Psoas muscle (tissue), 8 donors: ENCODE results near the gene GOSR2. TPM values are rescaled to one million over a fixed set of nuclear protein-coding genes. Genes with fewer than 3 reads are reported as not detected.

Experiments used
- ATAC-seq, 4 donors: fragments of 200-7000 bp; cut with Tn5 transposase; one replicate each; pipeline ENCODE4 v1.9.1; 2020; ENCODE audit warnings: moderate library complexity in 3 of 4, mild to moderate bottlenecking in 2 of 4
- DNase-seq, 2 donors: peaks; one replicate each; pipeline ENCODE4 v3.0.0-alpha.2; 2020
- H3K27ac ChIP-seq: fragments of 200-600 bp; one replicate; pipeline ENCODE4 v1.8.0; 2022
- H3K27me3 ChIP-seq, 3 donors: fragments of 200-600 bp in 1 of 3; one replicate each; pipeline versions ENCODE4 v1.6.1 to v1.8.0; 2013 to 2022; ENCODE audit warnings: low read length in 2 of 3, mild to moderate bottlenecking in 2 of 3, moderate library complexity in 1 of 3; ENCODE audit not compliant: insufficient read depth in 3 of 3
- H3K36me3 ChIP-seq, 2 donors: fragments of 200-600 bp in 1 of 2; one replicate each; pipeline versions ENCODE4 v1.6.1 to v1.8.0; 2013 to 2022; ENCODE audit warnings: low read depth in 1 of 2, mild to moderate bottlenecking in 1 of 2, moderate library complexity in 1 of 2; ENCODE audit not compliant: insufficient read depth in 1 of 2
- H3K4me1 ChIP-seq: fragments of 200-600 bp; one replicate; pipeline ENCODE4 v1.8.0; 2022
- H3K4me3 ChIP-seq: fragments of 200-600 bp; one replicate; pipeline ENCODE4 v1.8.0; 2022; ENCODE audit warnings: mild to moderate bottlenecking
- H3K9me3 ChIP-seq: fragments of 200-600 bp; one replicate; pipeline ENCODE4 v1.8.0; 2022
- CTCF ChIP-seq: fragments of 200-600 bp; IDR thresholded peaks from one replicate; pipeline ENCODE4 v1.8.0; 2022; ENCODE audit warnings: antibody characterized with exemption
- WGBS, 3 donors: extraction: QIAGEN DNeasy Blood & Tissue Kit; methylation state at CpG; one replicate each; pipeline versions ENCODE4 v1.1.6 to v1.1.7; 2013; 5-methylcytosine and 5-hydroxymethylcytosine counted together
- intact Hi-C, 2 donors: fragments of 100-400 bp; cut with DNase I; formaldehyde crosslinking; loops; one replicate each; pipeline versions ENCODE4 v1.11.0 to v1.14.2; 2022
- polyA plus RNA-seq, 3 donors: library from polyadenylated mRNA; stranded (reverse); fragments of 200-250 nt; gene quantifications; one replicate each; pipeline ENCODE4 v1.2.3, GENCODE V29; 2013
- total RNA-seq, 4 donors: library from RNA; stranded (reverse); fragmentation: NEBNext Ultra II Directional in 2 of 4; extraction: Animal tissue kit (Norgen Biotek cat#: 25700) in 2 of 4; gene quantifications; one replicate each; pipeline versions ENCODE4 v1.2.1 to v1.2.4, GENCODE V29; 2021 to 2023
- donor health status: healthy with polysubstance abuse.
- donor health status: DM: no; HTN: no; CAD: no; lungs with moderate emphysema.
- donor health status: Bipolar disorder and iron deficiency.
- donor health status: healthy.
- donor health status: DM: yes; HTN: yes; CAD: no.
- donor health status: DM: no; HTN: no; CAD: no.
- donor health status: DM: no; HTN: no; CAD: no.
- donor health status: DM: yes; HTN: yes; CAD: no.

The GOSR2 gene
- total and polyA plus RNA-seq, 7 donors = 26.4 to 56.9 (median 44.9) TPM

- 11 to 16% (median 13%) methylated on average over 36 of the region's 36 CpGs for WGBS, 3 donors
- peaks cover 0 to 42% (median 9%) of the 10 kb centered on the region in 3 donors for H3K27me3 ChIP-seq
- H3K9me3 ChIP-seq = no peaks in the 10 kb centered on the region
- TF ChIP-seq CTCF = no peak
- no peak for DNase-seq
- no peaks in the 10 kb centered on the region for H3K36me3 ChIP-seq
- peak in 1 of 4 donors; percentile 13 for ATAC-seq
- H3K27ac ChIP-seq = no peak overlapping the region
- H3K4me3 ChIP-seq = peak overlapping the region; percentile 77
- H3K4me1 ChIP-seq = peaks cover 16% of the 10 kb centered on the region
- intact Hi-C loops = no loop called here
Measured at GRCh38 chr17:46977750-46978488, 55.0 kb downstream of the GOSR2 start.

GRCh38 chr17:46978489-46979146 lies 55.7 kb downstream of the GOSR2 start:
- ATAC-seq (peak; percentile 21 to 55 (median 34)), DNase-seq (no peak)
- H3K4me3 ChIP-seq = peak overlapping the region; percentile 77
- no peaks in the 10 kb centered on the region for H3K36me3 ChIP-seq
- peaks cover 16% of the 10 kb centered on the region for H3K4me1 ChIP-seq
- 0 to 1% (median 1%) methylated on average over 48 to 83 of the region's 83 CpGs for WGBS, 3 donors
- H3K27ac ChIP-seq = no peak overlapping the region
- intact Hi-C loops = no loop called here
- no peaks in the 10 kb centered on the region for H3K9me3 ChIP-seq
- TF ChIP-seq CTCF = no peak
- peaks cover 0 to 42% (median 9%) of the 10 kb centered on the region in 3 donors for H3K27me3 ChIP-seq

GRCh38 chr17:46979147-46979863 lies 56.3 kb downstream of the GOSR2 start, which contains the start of gene RPRML:
Gene RPRML (minus strand): TSS chr17:46979253. CDS start chr17:46979007, 246 bp downstream.
- ATAC-seq (peak; percentile 54 to 66 (median 60)), DNase-seq (peak; percentile 30 to 66)

GRCh38 chr17:46982577-46982976 lies 59.6 kb downstream of the GOSR2 start:
- WGBS, 3 donors = 92 to 95% (median 94%) methylated on average over 6 of the region's 6 CpGs
- no peak for TF ChIP-seq CTCF
- DNase-seq = no peak
- Histone ChIP-seq H3K36me3 (no peaks in the 10 kb centered on the region), H3K4me1 (peaks cover 23% of the 10 kb centered on the region), H3K27ac (no peak overlapping the region), H3K4me3 (no peak overlapping the region), H3K9me3 (no peaks in the 10 kb centered on the region), H3K27me3 (peaks cover 0 to 33% (median 4%) of the 10 kb centered on the region in 3 donors)
- intact Hi-C loops = no loop called here
- ATAC-seq = no peak

More at GRCh38 chr17:46979147-46979863, 56.3 kb downstream of the GOSR2 start, which contains the start of gene RPRML:
- intact Hi-C loops = no loop called here
- WGBS, 3 donors = 0 to 2% (median 1%) methylated on average over 35 to 57 of the region's 57 CpGs
- Histone ChIP-seq H3K4me3 (peak within 1 kb of the TSS; percentile 77), H3K9me3 (no peaks in the 10 kb centered on the region), H3K4me1 (peaks cover 16% of the 10 kb centered on the region), H3K27me3 (peaks cover 0 to 42% (median 9%) of the 10 kb centered on the region in 3 donors), H3K36me3 (no peaks in the 10 kb centered on the region), H3K27ac (no peak within 1 kb of the TSS)
- TF ChIP-seq CTCF = no peak
